ENCODE results near the gene SYAP1. TPM values are rescaled to one million over a fixed set of nuclear protein-coding genes. Genes with fewer than 3 reads are reported as not detected.

SYAP1 gene
- total and polyA plus RNA-seq, 9 of the 15 experiments (the other 6 are each of a cell fraction or from before 2014, with no cell fraction given) = 5.7 to 35.3 (median 27.6) TPM

- TF ChIP-seq, protein P1, sequence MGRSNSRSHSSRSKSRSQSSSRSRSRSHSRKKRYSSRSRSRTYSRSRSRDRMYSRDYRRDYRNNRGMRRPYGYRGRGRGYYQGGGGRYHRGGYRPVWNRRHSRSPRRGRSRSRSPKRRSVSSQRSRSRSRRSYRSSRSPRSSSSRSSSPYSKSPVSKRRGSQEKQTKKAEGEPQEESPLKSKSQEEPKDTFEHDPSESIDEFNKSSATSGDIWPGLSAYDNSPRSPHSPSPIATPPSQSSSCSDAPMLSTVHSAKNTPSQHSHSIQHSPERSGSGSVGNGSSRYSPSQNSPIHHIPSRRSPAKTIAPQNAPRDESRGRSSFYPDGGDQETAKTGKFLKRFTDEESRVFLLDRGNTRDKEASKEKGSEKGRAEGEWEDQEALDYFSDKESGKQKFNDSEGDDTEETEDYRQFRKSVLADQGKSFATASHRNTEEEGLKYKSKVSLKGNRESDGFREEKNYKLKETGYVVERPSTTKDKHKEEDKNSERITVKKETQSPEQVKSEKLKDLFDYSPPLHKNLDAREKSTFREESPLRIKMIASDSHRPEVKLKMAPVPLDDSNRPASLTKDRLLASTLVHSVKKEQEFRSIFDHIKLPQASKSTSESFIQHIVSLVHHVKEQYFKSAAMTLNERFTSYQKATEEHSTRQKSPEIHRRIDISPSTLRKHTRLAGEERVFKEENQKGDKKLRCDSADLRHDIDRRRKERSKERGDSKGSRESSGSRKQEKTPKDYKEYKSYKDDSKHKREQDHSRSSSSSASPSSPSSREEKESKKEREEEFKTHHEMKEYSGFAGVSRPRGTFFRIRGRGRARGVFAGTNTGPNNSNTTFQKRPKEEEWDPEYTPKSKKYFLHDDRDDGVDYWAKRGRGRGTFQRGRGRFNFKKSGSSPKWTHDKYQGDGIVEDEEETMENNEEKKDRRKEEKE (IDR thresholded peaks at IDR 0.05; ENCODE audit: borderline replicate concordance in 1 of 2, control insufficient read depth in 1 of 2, low read depth in 2 of 2, low read length in 1 of 2) = no peak
- TF ChIP-seq ZNF639 (CRISPR knock-in tag; conservative IDR thresholded peaks at IDR 0.05 in 1 of 2, IDR thresholded peaks at IDR 0.05 in 1 of 2) = no peak
- no peak for TF ChIP-seq MYBL2 (IDR thresholded peaks at IDR 0.05; ENCODE audit: low read depth)
- TF ChIP-seq MYBL2 (CRISPR knock-in tag; IDR thresholded peaks at IDR 0.05; ENCODE audit: borderline replicate concordance) = no peak
- TF ChIP-seq XRCC5 (IDR thresholded peaks at IDR 0.05; ENCODE audit: low read depth, low read length) = no peak
- peak; percentile 36; the same call in 1 of the 2 replicates for TF ChIP-seq MYC (IDR thresholded peaks at IDR 0.05; ENCODE audit: low read depth, low read length)
- TF ChIP-seq MYC (CRISPR knock-in tag; IDR thresholded peaks at IDR 0.05; ENCODE audit: borderline replicate concordance, low read depth) = no peak
- TF ChIP-seq NR3C1 (CRISPR knock-in tag; IDR thresholded peaks at IDR 0.05) = no peak
- TF ChIP-seq NFATC3 (IDR thresholded peaks at IDR 0.05) = no peak
- TF ChIP-seq SP2 (IDR thresholded peaks at IDR 0.05; ENCODE audit: extremely low read depth, low read depth, low read length, poor library complexity, severe bottlenecking) = no peak
- no peak for TF ChIP-seq FOXA3 (CRISPR knock-in tag; conservative IDR thresholded peaks at IDR 0.05 in 1 of 2, IDR thresholded peaks at IDR 0.05 in 1 of 2)
- no peak for TF ChIP-seq ZNF655 (CRISPR knock-in tag; IDR thresholded peaks at IDR 0.05)
- peak; percentile 36; the same call in 1 of the 2 replicates for TF ChIP-seq ZBTB7A (IDR thresholded peaks at IDR 0.05; ENCODE audit: borderline replicate concordance, control insufficient read depth, low read depth, low read length)
- no peak for TF ChIP-seq RAD21 (CRISPR knock-in tag; conservative IDR thresholded peaks at IDR 0.05 in 1 of 2, IDR thresholded peaks at IDR 0.05 in 1 of 2)
- no peak for TF ChIP-seq PTRF (tag; IDR thresholded peaks at IDR 0.05)
- TF ChIP-seq POLR3A (IDR thresholded peaks at IDR 0.05; ENCODE audit: borderline replicate concordance, extremely low read depth, insufficient read depth, insufficient read length) = no peak
- TF ChIP-seq NCOA2 (IDR thresholded peaks at IDR 0.05; ENCODE audit: partially characterized antibody in 2 of 2) = no peak
- no peak for TF ChIP-seq GABPB2 (CRISPR knock-in tag; conservative IDR thresholded peaks at IDR 0.05)
- no peak for TF ChIP-seq ZNF589 (CRISPR knock-in tag; IDR thresholded peaks at IDR 0.05; ENCODE audit: low read depth)
- no peak for TF ChIP-seq ZNF586 (CRISPR knock-in tag; conservative IDR thresholded peaks at IDR 0.05)
- TF ChIP-seq SAP30 (IDR thresholded peaks at IDR 0.05; ENCODE audit: borderline replicate concordance, insufficient read depth, low read depth, low read length, poor library complexity, severe bottlenecking) = no peak
These were observed 6.8 kb upstream of the SYAP1 start, which contains the start of gene CTPS2 (continued) for GRCh38 chrX:16712548-16713155.

Measured in K562 (cell line).